Transverse colon (tissue), 4 donors: ENCODE results near the gene UQCR11.

Source experiments
- CTCF ChIP-seq, 5 experiments: fragments of 200-600 bp in 3 of 5; fragments of 450-650 bp in 2 of 5; sonication (generic) in 3 of 5; IDR thresholded peaks; 1 replicate in 2 of 5; 2 replicates in 3 of 5; pipeline ENCODE4 v1.5.1; 2016 to 2017; ENCODE audit warnings: antibody characterized with exemption in 5 of 5, inconsistent platforms in 3 of 5, mild to moderate bottlenecking in 2 of 5, moderate library complexity in 1 of 5
- POLR2AphosphoS5 ChIP-seq, 3 donors: sonication (generic); formaldehyde crosslinking; IDR thresholded peaks; one replicate each; pipeline ENCODE4 v1.6.1; 2016; ENCODE audit warnings: antibody characterized with exemption in 3 of 3

- TF ChIP-seq CTCF (IDR thresholded peaks at IDR 0.05) = no peak
- no peak for TF ChIP-seq POLR2AphosphoS5 (IDR thresholded peaks at IDR 0.05)
These were observed 43.9 kb downstream of the UQCR11 start for GRCh38 chr19:1561236-1561842.
